Measurements from ENCODE around the gene UPP2.

UPP2 gene

GRCh38 chr2:158113741-158114295, 12.1 kb downstream of the UPP2 start:
- no peak for DNase-seq

GRCh38 chr2:158114516-158114915, 12.8 kb downstream of the UPP2 start:
- no peak for DNase-seq

GRCh38 chr2:158115202-158115767, 13.6 kb downstream of the UPP2 start:
- DNase-seq = no peak

GRCh38 chr2:158116936-158117335, 15.3 kb downstream of the UPP2 start:
- DNase-seq = no peak

- DNase-seq = no peak
Measured at GRCh38 chr2:158120102-158120501, 18.4 kb downstream of the UPP2 start.

- DNase-seq = no peak
Measured at GRCh38 chr2:158120664-158121641, 19.3 kb downstream of the UPP2 start.

GRCh38 chr2:158124896-158125295, 23.2 kb downstream of the UPP2 start:
- no peak for DNase-seq

GRCh38 chr2:158125756-158126498, 24.3 kb downstream of the UPP2 start:
- DNase-seq = no peak

- DNase-seq = no peak
Measured at GRCh38 chr2:158127380-158127804, 25.7 kb downstream of the UPP2 start.

- no peak for DNase-seq
Measured at GRCh38 chr2:158128168-158128973, 26.7 kb downstream of the UPP2 start.

GRCh38 chr2:158129037-158129436, 27.4 kb downstream of the UPP2 start:
- DNase-seq = no peak

GRCh38 chr2:158130832-158131473, 29.3 kb downstream of the UPP2 start:
- no peak for DNase-seq

- no peak for DNase-seq
Measured at GRCh38 chr2:158131483-158131912, 29.8 kb downstream of the UPP2 start.

- DNase-seq = no peak
Measured at GRCh38 chr2:158131919-158132566, 30.4 kb downstream of the UPP2 start.

- DNase-seq = no peak
Measured at GRCh38 chr2:158134055-158134454, 32.4 kb downstream of the UPP2 start.

GRCh38 chr2:158134655-158135054, 33.0 kb downstream of the UPP2 start:
- no peak for DNase-seq

GRCh38 chr2:158135096-158135495, 33.4 kb downstream of the UPP2 start:
- no peak for DNase-seq

- DNase-seq = no peak
Measured at GRCh38 chr2:158138255-158138654, 36.6 kb downstream of the UPP2 start.

GRCh38 chr2:158140201-158140600, 38.5 kb downstream of the UPP2 start:
- no peak for DNase-seq

- DNase-seq = no peak
Measured at GRCh38 chr2:158142165-158142564, 40.5 kb downstream of the UPP2 start.
